GM23338 (cell line): ENCODE results near the gene ZNF460. TPM values are rescaled to one million over a fixed set of nuclear protein-coding genes. Genes with fewer than 3 reads are reported as not detected.

Experiments used
- ATAC-seq: fragments of 200-7000 bp; cut with Tn5 transposase; 3 replicates; pipeline ENCODE4 v1.9.1; 2020
- DNase-seq: peaks from one replicate; pipeline ENCODE4 v3.0.0-alpha.2; 2015; ENCODE audit warnings: low spot score
- H2AFZ ChIP-seq: fragments of 200-600 bp; sonication (generic); 2 replicates; pipeline ENCODE4 v1.8.0; 2016; ENCODE audit warnings: antibody characterized with exemption, mild to moderate bottlenecking, moderate library complexity
- H3F3A ChIP-seq: fragments of 200-600 bp; sonication (generic); replicated peaks from 2 replicates; pipeline ENCODE4 v1.8.0; 2017; ENCODE audit warnings: antibody characterized with exemption, mixed run types, low read depth
- H3K27ac ChIP-seq: fragments of 200-600 bp; sonication (generic); 2 replicates; pipeline ENCODE4 v1.6.1; 2016; ENCODE audit warnings: low read depth
- H3K27me3 ChIP-seq: fragments of 200-600 bp; sonication (generic); 2 replicates; pipeline ENCODE4 v1.8.0; 2016; ENCODE audit warnings: mild to moderate bottlenecking, mixed run types, moderate library complexity; ENCODE audit not compliant: insufficient read depth
- H3K36me3 ChIP-seq: fragments of 200-600 bp; sonication (generic); 2 replicates; pipeline ENCODE4 v1.8.0; 2016; ENCODE audit warnings: mild to moderate bottlenecking; ENCODE audit not compliant: insufficient read depth
- H3K4me1 ChIP-seq: fragments of 200-600 bp; sonication (generic); 2 replicates; pipeline ENCODE4 v1.8.0; 2016; ENCODE audit warnings: mild to moderate bottlenecking, moderate library complexity; ENCODE audit not compliant: insufficient read depth
- H3K4me2 ChIP-seq: fragments of 200-600 bp; sonication (generic); 2 replicates; pipeline ENCODE4 v1.7.1; 2017; ENCODE audit warnings: mixed run types
- H3K4me3 ChIP-seq: fragments of 200-600 bp; sonication (generic); 2 replicates; pipeline ENCODE4 v1.6.1; 2016; ENCODE audit warnings: mixed run types
- H3K79me2 ChIP-seq: fragments of 200-600 bp; sonication (generic); replicated peaks from 2 replicates; pipeline ENCODE4 v1.8.0; 2017; ENCODE audit warnings: mild to moderate bottlenecking; ENCODE audit not compliant: insufficient read depth
- H3K9me2 ChIP-seq: fragments of 200-600 bp; sonication (generic); 2 replicates; pipeline ENCODE4 v1.8.0; 2017; ENCODE audit not compliant: insufficient read depth
- H4K20me1 ChIP-seq: fragments of 200-600 bp; sonication (generic); replicated peaks from 2 replicates; pipeline ENCODE4 v1.8.0; 2017; ENCODE audit warnings: mild to moderate bottlenecking; ENCODE audit not compliant: insufficient read depth
- H3K27ac Mint-ChIP-seq: 2 replicates; pipeline ENCODE4 v1.8.0; 2020; ENCODE audit warnings: inconsistent platforms, mild to moderate bottlenecking, moderate library complexity, mixed read lengths
- H3K27me3 Mint-ChIP-seq: 3 replicates; pipeline ENCODE4 v1.8.0; 2022; ENCODE audit warnings: low read depth, mild to moderate bottlenecking, moderate library complexity, mixed read lengths, inconsistent platforms; ENCODE audit not compliant: insufficient read depth, poor library complexity
- H3K36me3 Mint-ChIP-seq: 3 replicates; pipeline ENCODE4 v1.8.0; 2021; ENCODE audit warnings: low read depth, mild to moderate bottlenecking, inconsistent platforms, moderate library complexity, mixed read lengths
- H3K4me1 Mint-ChIP-seq: 3 replicates; pipeline ENCODE4 v1.8.0; 2020; ENCODE audit warnings: mild to moderate bottlenecking, inconsistent platforms, mixed read lengths
- H3K4me3 Mint-ChIP-seq: 3 replicates; pipeline ENCODE4 v1.8.0; 2021; ENCODE audit warnings: moderate library complexity, mild to moderate bottlenecking, inconsistent platforms, mixed read lengths
- H3K9me3 Mint-ChIP-seq: 3 replicates; pipeline ENCODE4 v1.8.0; 2020; ENCODE audit warnings: moderate library complexity, mild to moderate bottlenecking, inconsistent platforms, mixed read lengths
- CREB1 ChIP-seq: fragments of 250-450 bp; sonication (Bioruptor Pico); IDR thresholded peaks from 2 replicates; pipeline ENCODE4 v1.5.0; 2020; ENCODE audit warnings: low read depth, mild to moderate bottlenecking, moderate library complexity
- CTCF ChIP-seq, 2 experiments: fragments of 200-600 bp in 1 of 2; sonication (generic) in 1 of 2; conservative IDR thresholded peaks; 2 replicates each; pipeline versions ENCODE4 v1.5.1 to v1.6.1; 2016 to 2017; ENCODE audit warnings: antibody characterized with exemption in 2 of 2, low read depth in 2 of 2, mild to moderate bottlenecking in 2 of 2, moderate library complexity in 1 of 2
- ETS1 ChIP-seq: IDR thresholded peaks from 2 replicates; pipeline ENCODE4 v1.6.1; 2016; ENCODE audit warnings: antibody characterized with exemption
- EZH2 ChIP-seq: fragments of 200-600 bp; sonication (generic); IDR thresholded peaks from one replicate; pipeline ENCODE4 v1.8.0; 2017; ENCODE audit warnings: antibody characterized with exemption, mild to moderate bottlenecking, low read depth; ENCODE audit not compliant: unreplicated experiment
- EZH2phosphoT487 ChIP-seq: fragments of 200-600 bp; sonication (generic); IDR thresholded peaks from one replicate; pipeline ENCODE4 v1.8.1; 2018; ENCODE audit warnings: antibody characterized with exemption; ENCODE audit not compliant: unreplicated experiment
- JUNB ChIP-seq: IDR thresholded peaks from one replicate; pipeline ENCODE4 v1.6.1; 2016; ENCODE audit warnings: antibody characterized with exemption; ENCODE audit not compliant: unreplicated experiment
- NANOG ChIP-seq: IDR thresholded peaks from 2 replicates; pipeline ENCODE4 v1.6.1; 2016; ENCODE audit warnings: antibody characterized with exemption, borderline replicate concordance
- POLR2AphosphoS5 ChIP-seq: IDR thresholded peaks from 2 replicates; pipeline ENCODE4 v1.6.1; 2016; ENCODE audit warnings: antibody characterized with exemption, low read depth
- REST ChIP-seq: IDR thresholded peaks from one replicate; pipeline ENCODE4 v1.6.1; 2018; ENCODE audit warnings: antibody characterized with exemption; ENCODE audit not compliant: unreplicated experiment
- STAT1 ChIP-seq: IDR thresholded peaks from one replicate; pipeline ENCODE4 v1.6.1; 2016; ENCODE audit warnings: antibody characterized with exemption; ENCODE audit not compliant: unreplicated experiment
- ZNF114 ChIP-seq: fragments of 250-450 bp; sonication (Bioruptor Pico); IDR thresholded peaks from 2 replicates; pipeline ENCODE4 v1.5.0; 2020; ENCODE audit warnings: mild to moderate bottlenecking, moderate library complexity
- ZNF331 ChIP-seq: fragments of 250-450 bp; sonication (Bioruptor Pico); IDR thresholded peaks from 2 replicates; pipeline ENCODE4 v1.5.0; 2020; ENCODE audit warnings: low read depth, mild to moderate bottlenecking, moderate library complexity
- ZNF462 ChIP-seq: fragments of 250-450 bp; sonication (Bioruptor Pico); IDR thresholded peaks from 2 replicates; pipeline ENCODE4 v1.5.0; 2020; ENCODE audit warnings: mild to moderate bottlenecking, moderate library complexity
- polyA plus RNA-seq: library from polyadenylated mRNA; unstranded; fragments of >200 nt; fragmentation: Nextera tagmentation; extraction: Ambion mirVana; gene quantifications from 2 replicates; pipeline ENCODE4 v1.2.1, GENCODE V29; 2016
- total RNA-seq: library from RNA; depleted of rRNA; stranded (reverse); fragments of >200 nt; shearing (Covaris generic); gene quantifications from 2 replicates; pipeline ENCODE4 v1.2.3, GENCODE V29; 2014

ZNF460 gene
- total and polyA plus RNA-seq, 2 experiments from 2014 or later: 3.4 to 81.7 TPM

- no peak for TF ChIP-seq ZNF114
Measured at GRCh38 chr19:57262044-57262443, 18.2 kb upstream of the ZNF460 start (continued).

- H3K4me3 ChIP-seq: no peak overlapping the region
- peak overlapping the region; percentile 60; the same call in 1 of the 2 replicates for H3K4me2 ChIP-seq
- Mint-ChIP-seq H3K27me3 (no peaks in the 10 kb centered on the region), H3K27ac (no peak overlapping the region), H3K4me1 (peaks cover 20% of the 10 kb centered on the region), H3K36me3 (no peaks in the 10 kb centered on the region), H3K9me3 (no peaks in the 10 kb centered on the region), H3K4me3 (no peak overlapping the region)
- no peaks in the 10 kb centered on the region for H3K27me3 ChIP-seq
- H3K4me1 ChIP-seq: peaks cover 10% of the 10 kb centered on the region; the same call in 1 of the 2 replicates
- no peak overlapping the region for H3K27ac ChIP-seq
- peak; percentile 26 for DNase-seq
- TF ChIP-seq JUNB (no peak), CREB1 (no peak), STAT1 (no peak), ZNF114 (no peak), REST (no peak), ETS1 (no peak), EZH2 (no peak), POLR2AphosphoS5 (no peak), EZH2phosphoT487 (no peak), NANOG (no peak), ZNF331 (CRISPR knock-in tag) (no peak), CTCF (conservative IDR thresholded peaks at IDR 0.05; ENCODE audit: low read depth in 2 of 2) (no peak), ZNF462 (CRISPR knock-in tag) (no peak)
- H3K79me2 ChIP-seq: no peaks in the 10 kb centered on the region
- no peaks in the 10 kb centered on the region for H3F3A ChIP-seq
- ATAC-seq: peak; percentile 79
- H4K20me1 ChIP-seq: no peaks in the 10 kb centered on the region; the same call in 1 of the 2 replicates
- no peaks in the 10 kb centered on the region for H3K9me2 ChIP-seq
- no peak overlapping the region for H2AFZ ChIP-seq
- no peaks in the 10 kb centered on the region for H3K36me3 ChIP-seq
Measured at GRCh38 chr19:57263244-57263741, 17.0 kb upstream of the ZNF460 start.
